Right lung (tissue), 5 donors: ENCODE data around the gene SFMBT1. TPM values are rescaled to one million over a fixed set of nuclear protein-coding genes. Genes with fewer than 3 reads are reported as not detected.

ENCODE experiments used
- DNase-seq, 2 donors: peaks; one replicate each; pipeline ENCODE4 v3.0.0-alpha.2; 2013
- polyA plus RNA-seq, 5 donors: library from polyadenylated mRNA; unstranded; fragments of 120-200 nt; gene quantifications; one replicate each; pipeline versions ENCODE4 v1.2.1 to v1.2.3, GENCODE V29; 2013; ENCODE audit warnings: inconsistent platforms in 1 of 5, low replicate concordance in 1 of 5; ENCODE audit not compliant: insufficient read length in 5 of 5, insufficient read depth in 1 of 5

The SFMBT1 gene
- polyA plus RNA-seq, 5 donors = 7.4 to 10.9 (median 7.9) TPM

GRCh38 chr3:52923963-52924362 lies 121.9 kb downstream of the SFMBT1 start:
- no peak for DNase-seq

DNA sequence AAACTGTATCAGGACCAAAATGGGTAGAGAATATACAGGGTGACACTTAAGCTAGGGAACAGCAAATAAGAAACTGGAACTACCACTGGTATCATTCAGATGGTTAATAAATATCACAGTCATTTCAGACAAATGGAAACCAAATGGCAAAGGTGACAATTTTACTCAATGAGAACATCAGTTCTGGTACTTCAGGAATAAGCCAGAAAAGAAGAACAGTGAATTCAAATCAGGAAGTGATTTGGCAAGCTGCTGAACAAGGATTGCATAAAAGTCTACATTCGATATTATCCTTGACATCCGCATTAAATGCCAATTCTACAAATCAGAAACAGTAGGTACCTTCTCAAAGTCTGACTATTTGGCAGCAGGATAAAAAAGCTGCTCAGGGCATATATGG lies 125.0 kb downstream of the SFMBT1 start:
- DNase-seq = no peak

GRCh38 chr3:52917044-52917443 lies 128.8 kb downstream of the SFMBT1 start:
- no peak for DNase-seq

DNA sequence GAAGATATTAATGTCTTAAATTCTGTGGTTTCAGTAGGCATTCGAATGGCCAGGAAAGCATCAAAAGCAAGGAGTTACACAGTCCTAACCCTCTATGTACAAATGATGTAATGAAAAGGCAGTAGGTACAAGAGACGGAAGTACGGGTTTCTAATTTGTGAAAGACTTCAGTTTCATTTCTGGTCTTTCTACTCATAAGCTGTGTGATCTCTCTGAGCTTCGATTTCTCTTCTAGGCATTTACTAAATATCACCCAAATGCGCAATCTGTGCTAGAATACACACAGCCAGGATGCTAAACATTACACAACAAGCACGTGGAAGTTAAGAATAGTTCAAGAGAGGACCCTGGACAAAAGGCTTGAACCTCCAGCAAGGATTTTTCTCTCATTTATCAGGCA lies 130.6 kb downstream of the SFMBT1 start:
- DNase-seq = no peak

- no peak for DNase-seq
These were observed 132.8 kb downstream of the SFMBT1 start for GRCh38 chr3:52912885-52913731.

DNA sequence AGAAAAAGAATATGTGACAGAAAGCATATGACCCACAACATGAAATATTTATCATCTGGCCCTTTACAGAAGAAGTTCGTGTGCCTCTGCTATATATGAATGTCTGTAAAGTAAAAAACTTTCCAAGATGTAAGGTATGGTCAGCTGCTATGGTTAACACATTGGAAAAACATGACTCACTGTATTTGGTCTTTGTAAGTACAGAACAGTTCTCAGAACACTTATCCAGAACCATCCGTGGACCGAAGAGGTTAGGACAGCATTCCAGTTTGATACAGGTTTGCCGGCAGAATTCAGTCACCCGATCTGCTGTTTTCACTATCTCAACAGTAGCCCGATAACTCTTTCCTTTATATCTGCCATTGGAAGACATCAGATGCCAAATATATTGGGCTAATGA lies 135.1 kb downstream of the SFMBT1 start:
- DNase-seq = no peak

DNA sequence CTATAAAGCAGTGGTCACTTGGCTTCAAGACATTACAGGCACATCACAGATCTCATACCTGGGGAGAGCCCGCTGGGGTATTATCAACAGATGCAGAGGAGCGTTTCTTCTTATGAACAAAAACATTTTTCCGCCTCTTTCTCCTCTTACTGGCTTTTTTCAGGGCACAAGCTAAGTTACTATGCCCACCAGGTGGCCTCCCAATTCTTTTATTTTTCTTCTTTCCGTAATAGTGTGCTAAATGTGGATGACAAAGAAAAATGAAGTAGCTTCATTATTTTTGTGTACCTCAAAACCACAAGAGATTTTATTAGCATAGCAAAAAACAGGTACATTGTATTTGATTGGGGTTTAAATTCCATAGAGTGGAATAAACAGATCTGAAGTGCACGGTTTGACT lies 138.4 kb downstream of the SFMBT1 start:
- no peak for DNase-seq

- DNase-seq = no peak
These were observed 141.3 kb downstream of the SFMBT1 start for GRCh38 chr3:52904552-52904951.

DNA sequence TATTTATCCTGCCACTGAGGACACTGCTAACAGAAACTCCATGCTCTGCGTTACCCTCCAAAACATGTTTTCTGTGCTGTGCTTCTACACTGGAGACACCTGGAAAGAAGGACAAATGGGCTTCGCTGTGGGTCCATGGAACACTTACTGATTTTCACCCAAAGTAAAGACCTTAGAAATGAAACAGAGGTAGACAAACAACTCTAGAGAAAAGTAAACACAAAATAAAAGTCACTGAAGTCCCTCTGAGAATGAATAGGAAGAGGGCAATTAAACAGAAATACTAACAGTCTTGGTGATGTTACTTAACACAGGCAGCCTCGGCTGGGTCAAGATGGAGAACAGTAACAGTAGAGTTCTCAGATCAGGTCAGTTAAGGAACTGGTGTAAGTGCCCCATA lies 141.9 kb downstream of the SFMBT1 start:
- no peak for DNase-seq

DNA sequence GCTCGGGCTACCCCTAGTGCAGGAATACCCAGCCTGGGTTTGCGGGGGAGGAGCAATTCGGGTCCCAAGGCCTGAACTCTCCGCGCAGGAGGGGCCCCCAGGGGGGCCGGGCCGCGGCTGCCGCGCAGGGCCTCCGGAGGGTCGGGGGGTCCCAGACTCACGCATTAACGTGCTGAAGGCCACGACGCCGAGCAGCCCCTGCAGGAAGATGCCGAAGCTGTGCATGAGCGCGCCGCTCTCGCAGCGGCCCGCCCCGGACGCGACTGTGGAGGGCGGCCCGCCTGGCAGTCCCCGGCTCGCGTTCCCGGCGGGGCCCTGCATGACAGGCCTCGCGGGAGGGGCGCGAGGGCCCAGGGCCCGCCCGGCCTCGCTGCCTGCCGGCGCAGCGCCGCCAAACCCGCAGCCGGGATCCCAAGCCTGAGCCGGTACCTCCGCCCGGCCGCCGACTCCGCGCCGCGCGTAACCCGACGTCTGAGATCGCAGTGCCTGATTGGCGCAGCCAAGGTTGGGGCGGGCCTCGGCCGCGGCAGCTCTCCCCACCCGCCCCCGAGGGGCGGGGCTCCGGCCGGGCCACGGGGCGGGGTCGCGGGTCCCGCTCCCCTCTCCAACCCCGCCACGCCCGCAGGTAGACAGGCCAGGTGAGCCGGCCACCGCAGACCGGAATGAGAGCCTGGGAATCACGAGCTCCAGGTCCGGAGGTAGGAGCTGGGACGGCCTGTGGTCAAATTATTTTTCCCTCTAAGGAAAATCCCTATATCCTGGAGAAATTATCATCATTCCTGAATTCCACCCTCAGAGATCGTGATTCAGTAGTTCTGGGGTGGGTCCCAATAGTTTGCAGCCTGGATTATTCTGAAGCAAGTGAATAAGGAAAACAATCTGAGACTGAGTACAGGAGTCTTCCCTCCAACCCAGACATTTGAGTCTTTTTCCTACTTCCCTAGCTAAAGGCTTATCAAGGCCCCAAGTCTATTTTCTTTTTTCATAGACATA lies 148.4 kb downstream of the SFMBT1 start, which contains the start of gene STIMATE:
TSS of gene STIMATE (minus strand) at position 419 of the 993 bp plus-strand sequence. CDS start at position 321, 98 bp downstream.
- peak; percentile 79 for DNase-seq

DNA sequence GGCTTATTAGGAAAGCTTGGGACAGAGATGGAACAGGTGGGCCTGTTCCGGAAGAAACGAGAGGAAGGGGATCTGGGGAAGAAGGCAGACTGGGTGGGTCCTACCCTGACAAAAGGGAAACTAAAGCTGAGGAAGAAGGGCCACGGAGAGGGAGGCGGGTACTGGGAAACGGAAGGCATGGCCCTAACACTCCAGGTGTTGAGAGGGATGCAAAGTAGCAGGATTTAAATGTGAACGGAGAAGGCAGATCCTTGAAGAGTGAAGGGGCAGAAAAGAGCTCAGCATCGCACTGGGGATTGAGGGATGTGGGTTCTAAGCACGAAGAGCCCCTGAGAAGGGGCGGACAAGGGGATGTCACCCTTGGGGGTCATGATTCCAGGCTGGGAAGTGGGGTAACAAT lies 149.3 kb downstream of the SFMBT1 start:
- DNase-seq = no peak

DNA sequence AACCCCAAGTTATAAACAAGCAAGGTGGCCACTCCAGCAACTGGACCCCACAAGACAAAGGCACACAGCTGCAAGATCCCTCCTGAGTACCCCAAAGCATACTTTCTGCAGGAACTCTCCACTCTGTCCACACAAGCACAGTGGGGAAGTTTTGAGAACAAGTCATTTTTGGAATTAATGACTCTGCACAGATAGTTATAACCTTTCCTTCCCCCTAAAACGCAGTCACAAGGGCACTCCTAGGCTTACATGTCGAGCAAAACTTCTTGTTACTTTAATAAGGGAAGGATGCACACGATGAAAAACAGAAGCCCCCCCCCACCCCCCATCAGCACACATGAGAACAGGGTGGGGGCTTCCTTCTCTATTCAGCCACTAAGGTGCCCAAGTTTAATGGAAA lies 149.7 kb downstream of the SFMBT1 start:
- DNase-seq = no peak

DNA sequence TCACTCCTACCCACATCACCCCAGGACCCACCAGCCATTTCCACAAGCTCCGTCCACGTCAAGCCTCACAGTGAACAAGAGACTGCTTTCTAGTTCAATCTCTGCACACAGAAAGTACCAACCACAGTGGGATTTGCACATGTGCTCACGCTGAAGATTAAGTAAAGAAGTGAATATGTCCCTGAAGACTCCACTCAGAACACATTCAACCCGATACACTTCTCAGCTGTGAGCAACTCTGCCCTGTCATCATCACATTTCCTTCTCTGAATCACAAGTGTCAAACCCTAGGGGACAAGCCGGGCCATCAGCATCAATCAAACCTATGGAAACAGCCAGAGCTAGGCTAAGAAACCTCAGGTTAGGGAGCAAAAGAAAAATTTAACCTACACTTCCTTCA lies 150.5 kb downstream of the SFMBT1 start:
- DNase-seq = no peak

- DNase-seq = no peak
These were observed 151.1 kb downstream of the SFMBT1 start for GRCh38 chr3:52894756-52895155.

- no peak for DNase-seq
These were observed 152.2 kb downstream of the SFMBT1 start for GRCh38 chr3:52893723-52894122.

- no peak for DNase-seq
These were observed 153.1 kb downstream of the SFMBT1 start for GRCh38 chr3:52892625-52893311.

DNA sequence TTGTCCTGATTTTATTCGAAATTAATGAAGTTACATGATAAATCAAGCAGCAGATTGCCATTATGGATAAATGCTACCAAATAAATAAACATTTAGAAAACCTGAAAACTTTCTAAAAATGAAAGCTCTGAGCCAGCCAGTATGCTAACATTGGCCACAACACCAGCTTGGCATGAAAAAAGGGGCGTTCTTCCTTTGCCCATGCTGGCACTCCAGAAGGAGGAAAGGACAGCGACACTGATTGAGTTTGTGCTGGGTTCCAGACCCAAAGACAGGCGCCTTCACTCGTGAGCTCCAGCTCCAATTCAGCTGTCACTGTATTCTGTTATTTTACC lies 153.6 kb downstream of the SFMBT1 start:
- no peak for DNase-seq

GRCh38 chr3:52891615-52892081 lies 154.2 kb downstream of the SFMBT1 start:
- no peak for DNase-seq

DNA sequence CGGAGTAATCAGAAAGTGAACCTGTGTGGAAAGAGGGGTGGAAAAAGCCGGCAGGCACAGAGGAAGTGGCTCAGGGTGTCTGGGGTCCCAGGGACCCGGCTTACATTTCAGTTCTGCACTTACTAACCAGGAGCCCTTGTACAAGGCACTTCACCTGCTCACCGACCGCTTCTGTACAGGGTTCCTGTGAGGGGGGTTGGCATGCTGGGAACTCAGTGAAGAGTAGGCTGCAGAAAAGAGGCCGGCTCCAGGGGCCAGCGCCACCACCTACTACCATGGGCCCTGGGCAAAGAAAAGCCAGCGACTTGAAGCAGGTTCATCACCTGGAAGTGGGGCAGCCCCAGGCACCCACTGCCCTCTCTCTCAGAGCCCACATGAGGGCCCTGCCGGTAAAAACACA lies 154.7 kb downstream of the SFMBT1 start:
- DNase-seq = no peak

DNA sequence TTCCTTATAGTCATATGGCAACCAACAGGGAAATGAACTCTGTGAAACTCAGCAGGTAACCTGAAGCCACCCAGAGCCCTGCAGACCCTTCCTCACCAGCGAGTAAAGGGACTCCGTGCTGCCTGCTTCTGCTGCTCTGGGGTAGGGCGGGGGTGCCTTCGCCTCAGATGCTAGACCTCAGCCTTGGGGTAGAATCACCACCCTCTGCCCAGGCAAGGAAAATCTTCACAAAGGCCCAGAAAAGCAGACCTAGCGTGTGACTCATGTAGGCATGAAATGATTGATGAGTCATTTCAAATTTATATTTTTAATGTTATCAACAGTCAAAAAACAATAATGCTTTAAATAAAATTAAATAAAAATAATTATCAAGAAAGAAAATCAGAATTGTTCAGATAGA lies 155.1 kb downstream of the SFMBT1 start:
- DNase-seq = no peak

DNA sequence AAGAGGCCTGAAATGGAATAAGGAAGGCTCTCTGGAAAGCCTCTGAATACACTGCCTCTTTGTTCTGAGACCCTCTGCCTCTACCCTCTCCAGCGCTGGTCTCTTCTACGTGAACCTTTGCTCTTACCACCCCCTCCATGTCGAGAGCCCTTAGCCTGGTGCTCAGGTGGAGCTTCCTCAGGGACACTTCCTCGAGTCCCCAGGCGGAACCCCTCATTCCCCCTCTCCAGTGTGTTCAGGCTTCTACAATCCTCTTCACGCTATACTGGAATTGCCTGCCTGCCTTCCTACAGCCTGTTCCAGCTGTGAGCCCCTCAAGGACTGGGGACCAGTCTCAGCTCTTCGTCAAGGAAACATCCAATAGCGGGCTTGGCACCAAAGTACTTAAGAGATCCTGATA lies 156.0 kb downstream of the SFMBT1 start:
- DNase-seq = no peak

DNA sequence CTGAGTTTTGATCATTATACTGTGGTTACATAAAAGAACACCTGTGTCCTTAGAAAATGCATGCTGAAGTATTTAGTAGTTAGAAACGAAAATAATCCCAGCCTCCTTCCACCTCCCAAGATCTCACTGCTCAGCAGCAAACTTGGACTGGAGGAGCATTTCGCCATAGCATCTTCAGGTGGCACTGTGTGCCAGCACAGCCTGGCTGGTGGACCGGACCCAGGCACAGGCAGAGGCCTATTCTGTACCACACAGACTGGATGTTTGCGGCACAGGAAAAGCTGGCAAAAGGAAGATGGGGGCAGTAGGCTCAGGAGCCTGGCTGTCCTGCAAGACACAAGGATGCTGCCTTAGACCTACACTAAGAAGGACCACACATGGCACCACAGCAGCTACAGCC lies 158.7 kb downstream of the SFMBT1 start:
- no peak for DNase-seq
